ENCODE measurements around the gene OR2T35.
"Not testable (repeated sequence)": the region's sequence is repeated elsewhere in the genome, so short reads cannot be mapped to it uniquely, and the experiment has no call there.

Gene OR2T35

GRCh38 chr1:248645178-248645577 lies at the start of gene OR2T35:
TSS of gene OR2T35 (minus strand) at chr1:248645278. CDS start at chr1:248639258, 6,020 bp downstream.
- DNase-seq (ENCODE audit: extremely low spot score); CTCF ChIA-PET; POLR2A ChIA-PET: not testable (repeated sequence)

- CTCF ChIA-PET, result interaction anchor here (1.0 to 1.2 kb wide), 4 partner anchors 12 to 115 kb away, joined by 3 to 6 read pairs (median 3); no protein-coding TSS in a partner anchor
- DNase-seq (ENCODE audit: extremely low spot score), result no peak
- no peak for TF ChIP-seq CTCF (IDR thresholded peaks at IDR 0.05; ENCODE audit: control extremely low read depth, extremely low read depth, low read depth, missing control alignments)
- POLR2A ChIA-PET, result no interaction called here
Observed at GRCh38 chr1:248691567-248692155, 46.6 kb upstream of the OR2T35 start.

GRCh38 chr1:248688527-248689298 lies 43.6 kb upstream of the OR2T35 start:
- no peak for TF ChIP-seq CTCF (IDR thresholded peaks at IDR 0.05; ENCODE audit: control extremely low read depth, extremely low read depth, low read depth, missing control alignments)
- DNase-seq (ENCODE audit: extremely low spot score), result peak; percentile 37
- CTCF ChIA-PET, result interaction anchor here (0.7 to 4.1 kb wide), 4 partner anchors 16 to 75 kb away, joined by 3 to 34 read pairs (median 4); no protein-coding TSS in a partner anchor
- POLR2A ChIA-PET, result no interaction called here

GRCh38 chr1:248686815-248687214 lies 41.7 kb upstream of the OR2T35 start:
- POLR2A ChIA-PET, result interaction anchor here (0.6 kb wide), 1 partner anchor 152 kb away, joined by 4 read pairs; no protein-coding TSS in a partner anchor
- peak; percentile 59 for TF ChIP-seq CTCF (IDR thresholded peaks at IDR 0.05; ENCODE audit: control extremely low read depth, extremely low read depth, low read depth, missing control alignments)
- CTCF ChIA-PET, result interaction anchor here (0.7 to 4.1 kb wide), 7 partner anchors 8 to 287 kb away, joined by 3 to 34 read pairs (median 3); no protein-coding TSS in a partner anchor
- DNase-seq (ENCODE audit: extremely low spot score), result peak; percentile 53

GRCh38 chr1:248681651-248682050 lies 36.6 kb upstream of the OR2T35 start:
- no peak for DNase-seq (ENCODE audit: extremely low spot score)
- ChIA-PET POLR2A (no interaction called here), CTCF (interaction anchor here (1.3 to 2.2 kb wide), 3 partner anchors 8 to 18 kb away, joined by 3 to 7 read pairs (median 5); no protein-coding TSS in a partner anchor)
- no peak for TF ChIP-seq CTCF (IDR thresholded peaks at IDR 0.05; ENCODE audit: control extremely low read depth, extremely low read depth, low read depth, missing control alignments)

- CTCF ChIA-PET, result no interaction called here
- POLR2A ChIA-PET, result no interaction called here
- no peak for DNase-seq (ENCODE audit: extremely low spot score)
Observed at GRCh38 chr1:248670003-248670402, 24.9 kb upstream of the OR2T35 start.

GRCh38 chr1:248663453-248664328 lies 18.6 kb upstream of the OR2T35 start:
- DNase-seq (ENCODE audit: extremely low spot score); POLR2A ChIA-PET; CTCF ChIA-PET: not testable (repeated sequence)

More at GRCh38 chr1:248670003-248670402, 24.9 kb upstream of the OR2T35 start:
- no peak for TF ChIP-seq CTCF (IDR thresholded peaks at IDR 0.05; ENCODE audit: control extremely low read depth, extremely low read depth, low read depth, missing control alignments)

GRCh38 chr1:248656797-248657196 lies 11.7 kb upstream of the OR2T35 start:
- CTCF ChIA-PET; POLR2A ChIA-PET; DNase-seq (ENCODE audit: extremely low spot score): not testable (repeated sequence)

- POLR2A ChIA-PET; CTCF ChIA-PET; DNase-seq (ENCODE audit: extremely low spot score): not testable (repeated sequence)
Observed at GRCh38 chr1:248655354-248655753, 10.3 kb upstream of the OR2T35 start, which contains the start of gene OR2T27. TSS of gene OR2T27 (minus strand) at chr1:248655528. CDS start at chr1:248650884, 4,644 bp downstream.

- DNase-seq (ENCODE audit: extremely low spot score); CTCF ChIA-PET; POLR2A ChIA-PET: not testable (repeated sequence)
Observed at GRCh38 chr1:248648770-248649536, 3.9 kb upstream of the OR2T35 start.

Measured in GM10248 (cell line).